ENCODE measurements around the gene CDC14A.
"Not testable (repeated sequence)": the region's sequence is repeated elsewhere in the genome, so short reads cannot be mapped to it uniquely, and the experiment has no call there.

Gene CDC14A

DNA sequence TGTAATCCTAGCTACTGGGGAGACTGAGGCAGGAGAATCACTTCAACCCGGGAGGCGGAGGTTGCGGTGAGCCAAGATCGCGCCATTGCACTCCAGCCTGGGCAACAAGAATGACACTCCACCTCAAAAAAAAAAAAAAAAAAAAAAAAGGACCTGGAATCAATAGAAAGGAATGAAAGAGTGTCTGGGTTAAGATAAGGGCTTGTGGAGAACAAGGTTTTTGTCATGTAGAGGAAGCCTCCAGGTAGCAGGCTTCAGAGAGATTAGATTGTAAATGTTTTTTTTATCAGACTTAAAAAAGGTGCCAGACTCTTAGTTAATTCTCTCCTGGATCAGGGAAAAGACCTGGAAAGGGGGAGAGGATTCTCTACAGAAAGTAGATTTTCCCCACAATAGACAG lies 14.4 kb upstream of the CDC14A start:
- DNase-seq = not testable (repeated sequence)

DNA sequence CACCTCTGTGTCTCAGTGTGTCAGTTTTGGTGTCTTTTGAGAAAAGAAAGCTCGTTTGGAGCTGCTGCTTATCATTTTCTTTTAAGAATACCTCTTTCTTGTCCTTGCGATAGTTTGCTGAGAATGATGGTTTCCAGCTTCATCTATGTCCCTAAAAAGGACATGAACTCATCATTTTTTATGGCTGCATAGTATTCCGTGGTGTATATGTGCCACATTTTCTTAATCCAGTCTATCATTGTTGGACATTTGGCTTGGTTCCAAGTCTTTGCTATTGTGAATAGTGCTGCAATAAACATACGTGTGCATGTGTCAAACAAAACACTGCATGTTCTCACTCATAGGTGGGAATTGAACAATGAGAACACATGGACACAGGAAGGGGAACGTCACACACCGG lies 12.6 kb upstream of the CDC14A start:
- not testable (repeated sequence) for DNase-seq

DNA sequence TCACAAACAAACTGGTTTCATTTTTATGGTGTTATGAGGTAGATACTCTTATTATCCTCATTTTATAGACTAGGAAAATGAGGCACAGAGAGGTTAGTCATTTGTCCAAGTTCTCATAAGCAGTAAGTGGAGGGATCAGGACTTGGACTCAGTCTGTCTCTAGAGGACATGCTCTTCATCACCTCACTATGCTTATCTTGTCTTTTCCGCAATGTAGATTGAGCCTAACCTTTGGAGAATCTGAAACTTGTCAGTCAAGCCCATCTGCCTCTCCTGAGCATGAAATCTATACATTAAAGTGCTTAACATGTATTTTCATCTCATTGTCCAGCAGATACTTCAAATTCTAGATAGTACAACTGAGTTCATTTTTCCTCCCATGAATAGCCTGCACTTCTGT lies 11.8 kb upstream of the CDC14A start:
- no peak for DNase-seq

DNA sequence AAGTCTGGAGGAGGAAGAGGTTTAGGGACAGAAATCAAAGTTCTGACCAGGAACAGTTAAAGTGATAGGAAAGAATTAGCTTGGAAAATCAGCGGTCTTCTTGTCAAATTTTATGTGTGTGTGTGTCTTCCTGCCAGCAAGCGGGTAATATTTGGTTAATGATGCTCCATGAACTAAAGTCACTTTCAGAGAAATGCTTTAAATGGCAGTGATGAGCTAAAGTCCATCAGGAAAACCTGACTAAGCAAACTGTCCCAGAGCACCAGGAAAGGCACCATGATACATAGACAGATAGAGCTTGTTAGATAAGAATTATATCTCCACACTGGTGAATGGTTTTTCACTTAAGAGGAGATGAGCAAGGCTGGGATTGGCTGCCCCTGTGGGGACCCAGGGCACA lies 10.0 kb upstream of the CDC14A start:
- DNase-seq = no peak

DNA sequence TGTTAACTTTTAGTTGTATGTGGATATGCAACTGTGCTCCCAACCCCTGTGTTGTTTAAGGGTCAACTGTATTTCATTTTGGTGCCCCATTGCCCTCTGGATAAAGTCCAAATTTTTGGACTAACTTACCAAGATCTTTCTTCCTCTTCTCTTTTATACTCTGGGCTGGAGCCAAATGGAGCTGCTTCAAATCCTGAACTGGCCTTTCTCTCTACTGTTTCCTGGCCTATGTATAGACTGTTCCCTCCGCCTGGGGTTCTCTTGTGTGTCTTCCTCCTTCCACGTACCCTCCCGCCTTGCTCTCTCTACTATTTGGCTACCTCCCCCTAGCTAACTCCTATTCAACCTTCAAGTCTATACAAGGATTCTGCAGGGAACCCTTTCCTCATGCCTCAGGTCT lies 8.4 kb upstream of the CDC14A start:
- no peak for DNase-seq

DNA sequence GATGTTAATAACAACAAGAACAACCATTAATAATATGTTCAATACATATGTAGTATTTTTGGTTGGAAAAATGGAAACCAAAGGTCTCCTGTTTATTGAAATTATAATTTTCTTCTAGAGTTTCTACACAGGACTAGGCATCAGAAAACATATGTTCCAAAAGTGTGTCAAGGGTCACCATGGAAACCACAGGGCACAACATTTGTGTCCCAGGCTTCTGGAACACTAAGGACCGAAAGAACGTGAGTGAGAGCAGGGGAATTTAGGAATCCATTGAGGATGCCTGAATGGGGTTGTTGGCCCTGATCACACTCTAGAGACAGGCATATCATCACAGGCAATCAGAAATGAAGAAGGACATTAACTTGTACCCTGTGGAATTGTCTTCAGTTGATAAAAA lies 7.5 kb upstream of the CDC14A start:
- no peak for DNase-seq

DNA sequence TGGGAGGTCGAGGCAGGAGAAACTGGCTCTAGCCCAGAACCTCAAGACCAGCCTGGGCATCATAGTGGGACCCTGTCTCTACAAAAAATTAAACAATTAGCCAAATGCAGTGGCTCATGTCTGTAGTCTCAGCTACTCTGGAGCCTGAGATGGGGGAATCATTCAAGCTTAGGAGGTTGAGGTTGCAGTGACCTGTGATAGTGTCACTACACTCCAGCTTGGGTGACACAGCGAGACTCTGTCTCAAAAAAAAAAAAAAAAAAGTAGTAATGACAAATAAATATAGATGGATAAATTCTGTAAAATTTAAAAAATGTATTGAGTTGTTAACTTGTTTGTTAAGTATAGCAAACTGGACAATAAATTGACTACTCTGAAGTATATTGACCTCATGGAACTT lies 5.9 kb upstream of the CDC14A start:
- DNase-seq = no peak

DNA sequence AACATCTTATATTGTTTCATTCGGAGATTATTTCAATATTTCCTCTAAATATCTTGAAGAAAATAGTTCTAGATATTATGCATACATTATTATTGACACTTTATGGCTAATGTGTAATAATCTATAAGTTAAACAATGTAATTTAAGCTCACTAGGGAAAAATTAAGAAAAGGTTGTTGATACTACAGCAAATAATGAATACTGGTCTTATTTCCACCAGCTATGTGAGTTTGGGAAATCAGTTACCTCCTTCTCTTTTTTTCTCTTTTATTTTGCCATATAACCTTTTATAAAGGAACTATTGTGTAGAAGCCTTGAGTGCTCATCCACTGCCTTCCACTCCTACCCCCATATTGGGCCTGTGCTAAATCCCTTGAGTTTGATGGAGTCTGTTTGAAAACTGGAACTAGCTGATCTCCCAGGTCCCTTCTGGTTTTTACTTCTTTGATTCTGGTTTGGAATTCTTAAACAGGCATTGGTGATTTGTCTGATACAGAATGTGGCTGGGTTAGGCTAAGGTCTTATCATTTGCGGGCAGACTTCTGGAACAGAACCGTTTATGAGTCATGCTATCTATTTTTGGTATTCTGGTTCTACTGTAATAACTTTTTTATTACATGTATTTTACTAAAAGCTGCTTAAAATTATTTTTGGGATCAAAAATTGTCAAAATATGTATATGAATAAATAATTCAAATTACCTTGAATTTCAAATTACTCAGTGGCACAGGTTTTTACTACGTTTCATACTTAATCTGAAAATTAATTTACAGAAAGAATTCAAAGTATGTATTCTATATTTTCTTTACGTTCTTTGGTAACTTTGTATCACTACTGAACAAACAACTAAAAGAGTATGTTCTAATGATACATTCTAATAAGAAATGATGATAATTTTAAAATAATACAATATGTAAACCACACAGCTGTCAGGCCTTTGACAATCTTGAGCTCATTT lies 5.0 kb upstream of the CDC14A start:
- DNase-seq = no peak

DNA sequence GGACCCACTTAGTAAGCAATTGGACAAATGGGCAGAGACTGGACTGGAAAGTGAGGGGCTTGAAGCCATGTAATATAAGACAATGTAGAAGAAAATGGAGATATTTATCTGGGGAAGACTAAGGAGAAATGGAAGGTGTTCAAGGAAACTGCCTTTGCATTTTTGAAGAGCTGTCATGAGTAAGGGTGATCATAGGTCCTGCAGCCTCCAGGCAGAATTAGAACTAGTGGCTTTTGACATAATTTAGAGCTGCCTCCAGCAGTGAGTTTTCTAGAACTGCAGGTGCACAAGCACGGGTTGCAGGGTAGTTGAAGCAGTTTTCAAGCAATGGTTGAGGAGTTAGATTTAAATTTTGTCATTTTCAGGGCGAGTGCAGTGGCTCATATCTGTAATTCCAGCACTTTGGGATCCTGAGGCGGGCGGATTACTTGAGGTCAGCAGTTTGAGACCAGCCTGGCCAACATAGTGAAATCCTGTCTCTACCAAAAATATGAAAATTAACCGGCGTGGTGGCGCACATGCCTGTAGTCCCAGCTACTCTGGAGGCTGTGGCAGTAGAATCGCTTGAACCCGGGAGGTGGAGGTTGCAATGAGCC lies 3.7 kb upstream of the CDC14A start:
- DNase-seq = no peak

DNA sequence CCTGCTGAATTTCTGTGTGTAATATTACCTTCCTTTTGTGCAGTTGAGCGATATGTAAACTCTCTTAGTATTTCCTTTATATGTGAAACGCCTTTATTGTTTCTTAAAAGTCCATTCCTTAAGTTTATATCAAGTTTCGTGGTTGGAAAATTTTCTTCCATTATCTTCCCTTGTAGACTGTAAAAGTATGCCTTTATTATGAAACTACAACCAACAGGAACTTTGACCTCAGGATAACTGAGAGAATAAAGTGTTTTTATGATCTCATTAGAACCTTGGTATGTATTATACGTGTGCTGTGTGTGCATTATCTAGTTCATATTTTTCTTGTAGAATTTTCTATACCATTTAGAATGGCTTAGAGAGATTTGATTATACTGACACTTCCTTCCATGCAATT lies 3.1 kb upstream of the CDC14A start:
- DNase-seq = no peak

DNA sequence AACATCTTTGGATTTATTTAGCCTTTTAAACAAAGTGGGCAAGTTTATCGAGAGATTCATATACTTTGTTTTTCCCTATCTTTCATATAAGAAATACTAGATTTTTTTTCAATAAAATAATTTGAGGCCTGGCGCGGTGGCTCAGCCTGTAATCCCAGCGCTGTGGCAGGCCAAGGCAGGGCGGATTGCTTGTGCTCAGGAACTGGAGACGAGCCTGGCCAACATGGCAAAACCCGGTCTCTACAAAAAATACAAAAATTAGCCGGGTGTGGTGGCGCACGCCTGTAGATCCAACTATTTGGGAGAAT lies 1.6 kb upstream of the CDC14A start:
- no peak for DNase-seq

DNA sequence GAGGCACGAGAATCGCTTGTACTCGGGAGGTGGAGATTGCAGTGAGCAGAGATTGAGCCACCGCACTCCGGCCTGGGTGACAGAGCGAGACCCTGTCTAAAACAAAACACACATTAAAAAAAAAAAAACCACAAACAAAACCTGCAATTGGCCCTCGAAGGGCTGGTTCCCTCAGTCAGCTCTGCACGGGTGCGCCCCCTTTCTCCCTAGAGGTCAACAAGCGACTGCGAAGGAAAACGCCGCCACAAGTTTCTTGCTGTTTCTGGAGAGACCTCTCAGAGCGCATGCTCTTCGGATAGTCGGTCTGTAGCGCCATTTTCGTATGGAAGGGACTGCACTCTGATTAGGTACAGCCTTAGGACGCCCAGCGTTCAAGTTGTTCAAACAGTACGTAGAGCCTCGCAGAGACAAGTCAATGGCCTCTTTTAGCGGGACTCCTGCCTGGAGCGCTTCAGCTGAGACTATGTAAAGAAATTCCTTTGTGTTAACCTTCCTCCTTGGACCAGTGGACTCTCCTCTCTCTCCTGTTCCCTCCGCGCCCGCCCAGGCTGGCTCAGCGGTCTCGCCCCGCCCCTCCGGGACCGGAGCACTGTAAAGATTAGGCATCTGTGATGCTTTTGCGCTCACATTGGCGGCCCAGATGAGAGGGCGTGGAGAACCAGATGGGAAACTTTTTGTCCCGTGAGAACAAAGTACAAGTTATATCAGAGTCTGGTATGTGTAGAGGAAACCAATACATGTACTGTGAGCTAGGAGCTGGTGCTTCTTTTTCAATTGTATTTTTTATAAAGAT lies 1.0 kb upstream of the CDC14A start:
- peak; percentile 81 to 83 for DNase-seq

DNA sequence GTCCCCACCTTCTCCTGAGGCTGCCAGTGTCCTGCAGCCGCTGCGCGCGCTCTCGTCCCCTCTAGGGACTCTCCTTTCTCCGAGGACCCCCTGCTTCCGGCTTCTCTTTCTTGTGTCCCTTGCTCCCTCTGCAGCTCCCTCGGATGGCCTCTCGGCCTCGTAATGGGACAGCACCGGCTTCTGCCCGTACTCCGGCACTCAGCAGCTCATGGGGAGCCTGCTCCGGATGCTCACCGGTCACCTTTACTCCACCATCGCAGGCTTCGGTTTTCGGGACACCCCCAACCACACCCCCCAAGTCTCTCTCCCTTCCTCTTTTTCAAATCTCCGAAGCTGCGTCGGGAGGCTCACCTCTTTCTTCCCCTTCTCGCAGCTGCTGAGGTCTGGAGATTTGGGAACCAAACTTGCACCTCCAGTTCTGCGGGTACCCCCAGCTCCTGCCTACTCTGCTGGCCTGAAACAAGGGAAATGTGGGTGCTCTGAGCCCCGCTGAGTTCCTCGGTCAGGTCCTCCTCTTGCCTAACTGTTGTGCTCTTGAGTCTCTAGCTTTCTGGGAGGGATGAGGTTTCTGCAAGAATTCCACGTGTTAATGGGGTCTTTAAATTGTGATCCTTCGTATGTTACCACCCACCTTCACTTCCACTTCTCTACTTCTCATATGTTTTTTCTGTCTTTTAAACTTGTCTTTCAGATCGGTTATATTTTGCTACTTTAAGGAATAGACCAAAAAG lies 930 bp downstream of the CDC14A start:
- DNase-seq = peak; percentile 14 to 18

DNA sequence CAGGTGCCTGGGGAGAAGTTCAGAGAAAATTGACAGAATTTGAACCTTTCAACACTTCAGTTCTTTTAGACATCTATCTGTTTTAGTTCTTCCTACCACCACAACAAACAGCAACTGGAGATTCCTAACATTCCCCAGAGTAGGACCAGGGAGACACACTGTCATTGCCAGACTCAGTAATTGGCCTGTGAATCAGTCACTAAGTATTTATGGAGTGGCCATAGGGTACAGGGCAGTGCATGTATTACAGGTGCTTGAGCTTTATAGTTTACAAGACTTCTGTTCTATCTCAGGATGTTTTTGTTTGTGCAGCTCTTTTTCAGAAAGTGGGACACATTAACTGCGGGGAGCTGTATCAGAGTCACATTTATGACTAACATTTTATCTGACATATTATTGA lies 1.7 kb downstream of the CDC14A start:
- DNase-seq = no peak

DNA sequence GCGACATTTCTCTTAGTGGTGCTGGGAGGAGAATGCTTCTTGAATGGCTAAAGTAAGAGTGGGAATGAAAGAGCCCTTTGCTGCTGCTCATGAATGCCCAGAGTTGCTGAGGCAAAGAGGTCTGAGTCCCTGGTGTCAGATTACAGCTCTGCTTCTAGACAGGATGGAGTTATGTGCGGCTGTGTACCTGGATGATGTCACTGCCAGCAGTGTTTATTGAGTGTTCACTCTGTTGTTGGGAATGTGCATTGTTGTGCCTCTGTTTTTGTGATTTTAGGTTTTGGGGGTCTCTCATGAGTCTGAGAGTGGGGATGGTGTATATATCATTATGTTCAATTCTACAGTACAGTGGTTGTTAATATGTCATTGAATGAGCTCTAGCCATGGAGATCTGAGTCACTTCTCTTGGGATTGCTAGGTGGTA lies 2.7 kb downstream of the CDC14A start:
- DNase-seq = peak in 1 of 2 experiments; percentile 8

DNA sequence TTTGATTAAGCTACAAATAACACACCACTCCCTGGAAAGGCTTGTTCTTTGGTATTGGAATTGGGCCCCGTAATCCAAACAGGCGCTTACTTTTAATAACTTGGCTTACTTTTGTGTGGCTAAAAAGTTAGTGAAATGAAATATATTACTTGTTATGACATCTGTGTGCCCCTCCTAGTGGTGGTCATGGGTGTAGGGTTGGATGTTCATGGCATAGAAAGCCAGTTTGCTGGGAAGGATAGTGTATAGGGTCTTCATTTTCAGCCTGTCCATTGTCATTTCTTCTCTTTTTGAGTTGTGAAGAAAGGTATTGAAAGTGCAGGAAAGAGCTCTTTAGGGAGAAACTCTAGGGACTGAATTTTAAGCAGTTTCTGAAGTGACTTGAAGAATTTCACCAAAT lies 5.9 kb downstream of the CDC14A start:
- DNase-seq = peak in 1 of 2 experiments; percentile 9

DNA sequence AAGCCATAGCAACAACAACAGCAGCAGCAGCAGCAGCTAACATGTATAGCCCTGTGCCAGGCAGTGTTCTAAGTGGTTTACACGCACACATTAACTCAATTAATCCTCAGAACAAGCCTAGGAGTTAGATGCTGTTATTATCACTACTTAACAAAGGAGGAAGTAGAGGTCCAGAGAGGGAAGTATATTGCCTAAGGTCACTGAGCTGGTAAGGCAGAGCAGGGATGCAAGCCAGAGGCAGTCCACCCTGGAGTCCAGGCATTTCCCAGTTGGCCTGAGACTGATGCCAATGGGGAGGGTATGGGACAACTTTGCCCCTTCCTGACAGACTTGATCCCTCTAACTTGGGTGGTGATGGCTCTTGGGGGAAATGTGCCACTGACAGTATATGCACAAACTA lies 6.8 kb downstream of the CDC14A start:
- DNase-seq = no peak

DNA sequence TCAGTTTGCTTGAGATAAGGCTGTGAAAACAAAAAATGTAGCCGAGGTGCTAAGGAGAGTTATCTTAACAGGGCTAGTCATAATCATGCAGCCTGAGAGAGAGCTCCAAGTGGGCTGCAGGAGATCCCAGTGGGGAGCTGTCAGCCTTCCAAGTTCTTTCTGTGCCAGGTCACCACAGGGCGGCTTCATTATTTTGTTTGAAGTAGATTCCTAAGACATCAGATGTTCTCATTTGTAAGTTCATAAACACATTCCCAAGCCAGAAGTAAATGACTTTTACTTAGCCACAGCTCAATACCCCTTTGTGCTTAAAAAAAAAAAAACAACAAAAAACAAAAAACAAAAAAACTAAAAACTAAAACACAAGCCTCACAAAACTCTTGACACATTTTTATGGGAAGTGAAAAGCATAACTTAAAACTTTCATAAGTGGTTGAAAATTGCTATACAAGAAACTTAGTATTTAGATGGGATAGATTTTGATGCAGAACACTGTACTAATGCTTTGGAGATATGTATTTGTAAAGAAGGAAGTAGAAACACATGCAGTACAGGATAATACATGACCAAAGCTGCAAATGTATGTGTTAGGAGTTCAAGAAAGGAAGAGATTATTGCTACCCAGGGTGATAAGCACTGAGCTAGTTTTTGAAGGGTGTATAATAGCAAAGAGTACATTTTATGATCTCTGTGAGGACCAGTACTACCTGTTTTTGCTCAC lies 8.6 kb downstream of the CDC14A start:
- DNase-seq = no peak

DNA sequence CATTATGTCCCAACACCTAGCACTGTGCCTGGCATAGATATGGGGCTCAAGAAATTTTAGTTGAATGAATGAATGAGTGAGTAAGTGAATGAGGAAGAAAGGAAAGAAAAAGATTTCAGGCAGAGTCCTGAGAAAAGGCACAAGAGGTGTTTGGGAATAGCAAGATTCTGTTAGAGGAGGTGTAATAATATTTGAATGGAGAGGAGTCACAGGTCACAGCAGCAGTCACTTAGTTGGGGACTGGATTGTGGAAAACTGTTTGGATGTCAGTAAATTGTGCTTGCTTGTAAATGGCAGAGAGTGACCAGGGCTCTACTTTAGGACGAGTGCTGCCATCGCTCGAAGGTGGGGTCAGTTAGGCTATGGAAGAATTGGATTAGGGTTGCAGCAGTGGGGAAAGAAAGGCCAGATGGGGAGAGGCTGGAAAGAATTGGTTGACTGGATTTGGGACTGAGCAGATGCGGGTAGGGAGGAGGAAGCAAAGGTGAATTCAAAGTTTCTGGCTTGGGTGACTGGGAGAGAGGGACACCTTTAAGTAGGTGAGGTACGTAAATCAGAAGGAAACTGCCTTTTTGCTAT lies 9.3 kb downstream of the CDC14A start:
- DNase-seq = no peak

DNA sequence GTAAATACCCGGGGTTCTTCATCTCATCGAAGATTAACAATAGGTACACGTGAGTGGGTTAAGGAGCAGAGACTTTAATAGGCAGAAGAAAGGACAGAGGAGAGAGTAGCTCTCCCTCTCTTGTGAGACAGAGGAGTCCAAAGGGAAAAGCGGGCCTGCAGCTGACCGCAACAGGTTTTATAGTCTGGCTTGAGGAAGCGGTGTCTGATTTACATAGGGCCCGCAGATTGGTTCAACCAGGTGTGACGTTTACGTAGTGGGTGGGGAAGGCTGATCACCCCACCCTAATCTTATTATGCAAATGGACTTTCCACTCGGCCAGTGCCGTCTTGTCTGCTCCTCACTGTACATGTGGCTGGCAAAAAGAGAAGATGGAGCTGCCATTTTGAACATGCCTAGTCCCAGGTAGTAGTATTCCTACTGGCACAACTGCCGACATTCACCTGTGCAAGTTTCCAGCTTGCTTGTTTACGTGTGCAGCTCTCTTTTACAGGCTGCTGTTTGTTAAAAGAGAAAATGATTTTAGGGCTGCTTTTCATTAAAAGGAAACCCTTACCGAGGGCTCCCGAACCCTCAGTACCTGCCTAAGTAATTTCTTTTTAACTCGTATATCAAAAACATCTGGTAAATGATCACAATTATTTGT lies 10.6 kb downstream of the CDC14A start:
- no peak for DNase-seq

DNA sequence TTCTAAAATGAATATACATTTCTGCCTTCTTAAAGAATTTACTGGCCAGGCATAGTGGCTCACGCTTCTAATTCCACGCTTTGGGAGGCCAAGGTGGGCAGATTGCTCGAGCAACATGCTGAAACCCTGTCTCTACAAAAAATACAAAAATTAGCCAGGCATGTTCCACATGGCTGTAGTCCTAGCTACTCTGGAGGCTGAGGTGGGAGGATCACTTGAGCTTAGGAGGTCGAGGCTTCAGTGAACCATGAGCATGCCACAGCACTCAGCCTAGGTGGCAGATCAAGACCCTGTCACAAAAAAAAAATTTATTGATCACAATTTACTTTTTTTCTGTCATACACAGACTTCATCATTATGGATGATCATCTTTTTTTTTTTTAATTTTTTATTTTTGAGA lies 11.5 kb downstream of the CDC14A start:
- DNase-seq = no peak

DNA sequence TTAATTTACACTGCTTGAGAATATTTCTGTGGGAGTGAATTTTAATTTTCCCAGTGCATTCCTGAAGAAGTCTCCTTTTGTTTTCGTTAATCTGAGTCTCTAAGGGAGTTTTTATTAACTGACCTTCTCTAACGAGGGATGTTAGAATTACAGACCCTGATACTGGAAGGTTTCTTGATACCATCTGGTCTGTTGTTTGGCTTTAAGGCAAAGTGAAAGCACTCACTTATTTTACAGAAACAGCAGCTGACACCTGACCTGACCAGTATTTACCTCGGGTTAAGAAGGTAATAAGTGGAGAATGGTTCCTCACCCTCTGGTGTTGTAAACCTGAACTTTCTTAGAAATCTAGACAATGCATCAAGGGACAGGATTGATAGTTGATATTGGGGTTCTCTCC lies 12.4 kb downstream of the CDC14A start:
- DNase-seq = no peak

All from stimulated activated CD4-positive, alpha-beta T cell treated with anti-CD3 and anti-CD28 coated beads, Interleukin-4, amount 100 ng/mL, for 4 hours (primary cell).